ENCODE measurements around the gene DMRT2.

DNA sequence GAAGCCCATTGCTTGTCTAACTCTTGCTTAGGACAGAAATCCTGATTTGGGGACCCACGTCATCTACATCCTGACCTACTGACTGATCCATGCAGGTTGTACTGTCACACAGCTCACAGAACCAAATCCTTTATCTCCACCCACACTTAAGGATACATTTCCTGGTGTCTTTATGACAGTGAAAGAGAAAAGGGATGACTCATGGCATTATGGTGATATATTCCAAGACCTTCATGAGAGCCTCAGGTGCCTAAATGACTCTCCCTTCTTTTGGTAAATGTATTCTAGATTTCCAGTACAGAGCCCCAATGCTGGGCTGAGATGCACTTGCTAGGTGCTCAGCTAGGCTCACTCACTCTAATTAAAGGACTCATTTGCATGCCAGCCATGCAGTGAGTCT lies 26.0 kb upstream of the DMRT2 start:
- TF ChIP-seq CTCF (IDR thresholded peaks at IDR 0.05; ENCODE audit: extremely low read depth in 1 of 2, insufficient read depth in 1 of 2, low read depth in 1 of 2, low read length in 2 of 2), result no peak
- TF ChIP-seq MAX (IDR thresholded peaks at IDR 0.05; ENCODE audit: insufficient read depth, insufficient read length), result no peak
- no peak for TF ChIP-seq POLR2AphosphoS5 (IDR thresholded peaks at IDR 0.05; ENCODE audit: insufficient read depth, low read depth, low read length)
- TF ChIP-seq EZH2 (IDR thresholded peaks at IDR 0.05; ENCODE audit: borderline replicate concordance, low read depth, low read length, severe bottlenecking), result no peak
- TF ChIP-seq JUN (IDR thresholded peaks at IDR 0.05; ENCODE audit: borderline replicate concordance, insufficient read depth, insufficient read length, low read depth), result no peak
- TF ChIP-seq GATA2 (IDR thresholded peaks at IDR 0.05; ENCODE audit: insufficient read depth, insufficient read length, low read depth, low read length), result no peak
